Naive thymus-derived CD4-positive, alpha-beta T cell (primary cell): Measurements from ENCODE around the gene STIM2. TPM values are rescaled to one million over a fixed set of nuclear protein-coding genes. Genes with fewer than 3 reads are reported as not detected.

Experiments used
- ATAC-seq: fragments of 150-1000 bp; cut with Tn5 transposase; 2 replicates; pipeline ENCODE4 v1.10.0; 2021; ENCODE audit warnings: mild to moderate bottlenecking, moderate library complexity
- CTCF ChIA-PET: fragments of 350-600 bp; sonication (Branson Sonifier 250); formaldehyde crosslinking; loops from one replicate; lab custom pipeline; 2021; ENCODE audit warnings: antibody characterized with exemption; lab: Charles Lee
- POLR2A ChIA-PET: fragments of 350-600 bp; sonication (Branson Sonifier 250); formaldehyde crosslinking; loops from one replicate; lab custom pipeline; 2021; ENCODE audit warnings: antibody characterized with exemption, inconsistent platforms; lab: Charles Lee
- DNase-seq, 9 donors: peaks; one replicate each; pipeline versions ENCODE4 v3.0.0 to v3.0.0-alpha.2; 2020 to 2022; ENCODE audit warnings: mixed read lengths in 1 of 9
- H3K27ac ChIP-seq: one replicate; pipeline ENCODE4 v1.7.0; 2013; ENCODE audit warnings: mild to moderate bottlenecking, low read depth, low read length, moderate library complexity
- H3K27me3 ChIP-seq, 2 donors: one replicate each; pipeline ENCODE4 v1.7.0; 2013; ENCODE audit warnings: low read length in 2 of 2, mild to moderate bottlenecking in 2 of 2, moderate library complexity in 2 of 2; ENCODE audit not compliant: control insufficient read depth in 2 of 2, insufficient read depth in 2 of 2
- H3K36me3 ChIP-seq, 3 experiments: 1 replicate in 2 of 3; 2 replicates in 1 of 3; pipeline ENCODE4 v1.7.0; 2013; ENCODE audit warnings: low read length in 3 of 3, mild to moderate bottlenecking in 3 of 3, moderate library complexity in 1 of 3; ENCODE audit not compliant: insufficient read depth in 3 of 3, control insufficient read depth in 2 of 3
- H3K4me1 ChIP-seq, 2 donors: one replicate each; pipeline ENCODE4 v1.7.0; 2013; ENCODE audit warnings: low read length in 2 of 2, mild to moderate bottlenecking in 2 of 2, moderate library complexity in 1 of 2; ENCODE audit not compliant: control insufficient read depth in 2 of 2, insufficient read depth in 2 of 2
- H3K4me3 ChIP-seq: 2 replicates; pipeline ENCODE4 v1.7.0; 2013; ENCODE audit warnings: mild to moderate bottlenecking, low read length
- H3K9me3 ChIP-seq, 3 experiments: 1 replicate in 2 of 3; 2 replicates in 1 of 3; pipeline ENCODE4 v1.7.0; 2013; ENCODE audit warnings: low read length in 3 of 3; ENCODE audit not compliant: control insufficient read depth in 2 of 3
- H3K27ac Mint-ChIP-seq, 9 donors: one replicate each; pipeline ENCODE4 v1.8.0; 2020 to 2022; ENCODE audit warnings: mixed read lengths in 9 of 9, mild to moderate bottlenecking in 8 of 9, moderate library complexity in 5 of 9, inconsistent platforms in 2 of 9
- H3K27me3 Mint-ChIP-seq, 5 donors: one replicate each; pipeline ENCODE4 v1.8.0; 2021 to 2022; ENCODE audit warnings: mixed read lengths in 5 of 5, mild to moderate bottlenecking in 1 of 5
- H3K36me3 Mint-ChIP-seq, 5 donors: one replicate each; pipeline ENCODE4 v1.8.0; 2020 to 2022; ENCODE audit warnings: mixed read lengths in 5 of 5, mild to moderate bottlenecking in 3 of 5, inconsistent platforms in 1 of 5
- H3K4me1 Mint-ChIP-seq, 7 donors: one replicate each; pipeline ENCODE4 v1.8.0; 2020 to 2022; ENCODE audit warnings: mixed read lengths in 7 of 7, mild to moderate bottlenecking in 3 of 7, inconsistent platforms in 1 of 7
- H3K4me3 Mint-ChIP-seq, 10 donors: one replicate each; pipeline ENCODE4 v1.8.0; 2020 to 2022; ENCODE audit warnings: mild to moderate bottlenecking in 10 of 10, mixed read lengths in 10 of 10, moderate library complexity in 6 of 10, inconsistent platforms in 2 of 10
- H3K9me3 Mint-ChIP-seq, 11 donors: one replicate each; pipeline ENCODE4 v1.8.0; 2020 to 2022; ENCODE audit warnings: mixed read lengths in 11 of 11, mild to moderate bottlenecking in 4 of 11, inconsistent platforms in 1 of 11, moderate library complexity in 1 of 11
- intact Hi-C, 2 donors: fragments of 100-400 bp; cut with micrococcal nuclease; formaldehyde crosslinking; loops; one replicate each; pipeline ENCODE4 v1.15.1; 2023
- polyA plus RNA-seq, 2 donors: library from polyadenylated mRNA; unstranded; fragments of 300-500 nt; fragmentation: Illumina TruSeq; gene quantifications; one replicate each; pipeline ENCODE4 v1.2.3, GENCODE V29; 2021
- total RNA-seq, 6 experiments: library from RNA in 5 of 6; stranded (reverse) in 5 of 6; gene quantifications; 1 replicate in 5 of 6; 2 replicates in 1 of 6; pipeline ENCODE4 v1.2.3 and lab custom pipeline; 2021 to 2026

STIM2 gene
- total and polyA plus RNA-seq, 7 experiments from 2014 or later = 24.6 to 103 (median 67.0) TPM

DNA sequence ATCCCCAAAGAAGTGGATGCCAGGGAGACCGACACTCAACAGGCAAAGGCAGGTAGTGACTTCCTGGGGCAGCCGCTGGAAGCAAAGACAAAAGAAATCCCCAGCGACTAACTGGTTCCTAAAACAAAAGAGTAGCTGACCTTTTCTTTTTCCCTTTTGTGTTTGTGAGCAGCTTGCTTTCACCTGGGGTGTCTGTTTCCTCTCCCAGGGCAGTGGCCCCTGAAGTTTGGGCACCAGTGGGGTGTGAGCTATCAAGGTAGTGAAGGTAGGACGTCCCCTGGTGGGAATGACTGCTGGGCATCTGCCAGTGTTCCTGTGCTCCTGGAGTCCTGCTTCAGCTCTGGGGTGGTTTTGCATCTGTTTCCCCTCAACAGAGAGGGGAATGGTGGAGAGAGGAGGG lies 41.6 kb upstream of the STIM2 start:
- H3K9me3 Mint-ChIP-seq = peaks cover 4 to 18% (median 11%) of the 10 kb centered on the region in 11 donors
- ATAC-seq (no peak), DNase-seq (no peak)
- H3K36me3 Mint-ChIP-seq = peaks cover 9 to 20% (median 16%) of the 10 kb centered on the region in 5 donors
- Histone ChIP-seq H3K9me3 (peaks cover 0 to 9% (median 0%) of the 10 kb centered on the region in 3 experiments), H3K27ac (no peak overlapping the region), H3K27me3 (no peaks in the 10 kb centered on the region), H3K4me1 (peaks cover 0 to 10% of the 10 kb centered on the region in 2 donors), H3K4me3 (no peak overlapping the region), H3K36me3 (no peaks in the 10 kb centered on the region)
- intact Hi-C loops = no loop called here
- peaks cover 10 to 21% (median 14%) of the 10 kb centered on the region in 7 donors for H3K4me1 Mint-ChIP-seq
- no peak overlapping the region for H3K4me3 Mint-ChIP-seq
- CTCF ChIA-PET = no interaction called here
- no peaks in the 10 kb centered on the region for H3K27me3 Mint-ChIP-seq
- H3K27ac Mint-ChIP-seq = no peak overlapping the region
- POLR2A ChIA-PET = no interaction called here

DNA sequence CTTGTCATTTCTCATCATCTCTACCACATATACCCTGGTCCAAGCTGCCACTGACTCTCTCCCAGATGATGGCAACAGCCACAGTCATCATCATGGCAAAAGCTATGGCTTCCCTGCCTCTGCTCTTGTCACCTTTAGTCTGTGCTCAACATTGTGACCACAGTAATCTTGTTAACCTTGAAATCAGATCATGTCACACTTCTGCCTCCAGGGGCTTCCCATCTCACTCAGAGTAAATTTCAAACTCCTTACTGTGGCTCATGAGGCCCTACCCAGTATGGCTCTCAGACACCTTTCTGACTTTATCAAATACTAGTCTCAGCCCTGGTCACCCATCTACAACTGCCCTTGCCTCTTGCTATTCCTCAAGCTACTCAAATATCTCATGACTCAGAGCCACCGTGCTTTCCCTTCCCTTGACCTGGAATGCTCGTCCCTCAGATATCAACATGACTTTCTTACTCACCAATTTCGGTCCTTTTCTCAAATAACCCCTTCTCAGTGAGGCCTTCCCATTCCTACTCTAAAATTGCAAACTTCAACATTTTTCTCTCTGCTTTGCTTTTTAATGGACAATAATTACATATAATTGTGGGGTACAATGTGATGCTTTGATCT lies 41.1 kb upstream of the STIM2 start:
- H3K27ac Mint-ChIP-seq = peak overlapping the region in 2 of 9 donors; percentile 20 to 29
- POLR2A ChIA-PET = interaction anchor here (0.7 kb wide), 1 partner anchor 13 kb away, joined by 3 read pairs; no protein-coding TSS in a partner anchor
- H3K27ac ChIP-seq = no peak overlapping the region
- no peaks in the 10 kb centered on the region for H3K36me3 ChIP-seq
- H3K36me3 Mint-ChIP-seq = peaks cover 9 to 17% (median 16%) of the 10 kb centered on the region in 5 donors
- H3K27me3 ChIP-seq = no peaks in the 10 kb centered on the region
- peaks cover 0 to 10% of the 10 kb centered on the region in 2 donors for H3K4me1 ChIP-seq
- intact Hi-C loops = no loop called here
- CTCF ChIA-PET = no interaction called here
- peaks cover 10 to 21% (median 14%) of the 10 kb centered on the region in 7 donors for H3K4me1 Mint-ChIP-seq
- H3K9me3 Mint-ChIP-seq = peaks cover 4 to 18% (median 12%) of the 10 kb centered on the region in 11 donors
- H3K4me3 Mint-ChIP-seq = no peak overlapping the region
- DNase-seq = no peak
- no peaks in the 10 kb centered on the region for H3K27me3 Mint-ChIP-seq
- no peak overlapping the region for H3K4me3 ChIP-seq
- peak; percentile 17 for ATAC-seq
- peaks cover 0 to 9% (median 0%) of the 10 kb centered on the region in 3 experiments for H3K9me3 ChIP-seq

DNA sequence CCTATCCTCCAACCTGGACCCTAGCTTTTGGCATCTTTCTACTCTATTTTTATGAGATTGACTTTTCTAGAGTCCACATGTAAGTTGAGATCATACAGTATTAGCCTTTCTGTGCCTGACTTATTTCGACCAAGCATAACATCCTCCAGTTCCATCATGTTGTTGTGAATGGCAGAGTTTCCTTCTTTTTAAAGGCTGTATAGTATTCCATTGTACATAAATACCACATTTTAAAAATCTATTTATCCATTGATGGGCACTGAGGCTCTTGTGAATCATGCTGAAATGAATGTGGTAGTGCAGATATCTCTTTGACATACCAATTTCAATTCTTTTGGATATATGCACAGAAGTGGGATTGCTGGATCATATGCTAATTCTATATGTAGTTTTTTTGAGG lies 40.3 kb upstream of the STIM2 start:
- POLR2A ChIA-PET = interaction anchor here (0.7 kb wide), 1 partner anchor 12 kb away, joined by 3 read pairs; no protein-coding TSS in a partner anchor
- Mint-ChIP-seq H3K27me3 (no peaks in the 10 kb centered on the region), H3K27ac (peak overlapping the region in 1 of 9 donors; percentile 2)

DNA sequence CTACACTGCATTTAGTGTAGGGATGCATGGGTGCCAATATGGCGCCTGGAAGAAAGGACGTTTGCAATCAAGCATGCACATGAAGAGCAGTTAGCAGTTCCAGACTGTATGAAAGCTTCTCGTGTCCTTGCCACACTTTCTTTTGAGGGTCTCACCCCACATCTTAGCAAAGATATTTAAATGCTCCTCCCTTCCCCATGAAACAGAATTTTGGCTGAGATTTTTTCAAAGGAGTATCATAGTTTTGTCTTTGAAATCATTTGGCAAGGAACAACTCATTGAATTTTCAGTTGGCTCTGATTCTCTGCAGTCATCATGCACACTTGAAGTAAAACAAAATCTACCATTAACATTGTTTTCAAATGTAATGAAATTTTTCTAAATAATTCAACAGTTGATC lies 39.6 kb upstream of the STIM2 start:
- H3K4me3 Mint-ChIP-seq = no peak overlapping the region
- CTCF ChIA-PET = no interaction called here
- no peaks in the 10 kb centered on the region for H3K27me3 ChIP-seq
- POLR2A ChIA-PET = no interaction called here
- H3K27ac ChIP-seq = no peak overlapping the region
- peaks cover 0 to 10% of the 10 kb centered on the region in 2 donors for H3K4me1 ChIP-seq
- peaks cover 0 to 18% (median 12%) of the 10 kb centered on the region in 11 donors for H3K9me3 Mint-ChIP-seq
- peaks cover 0 to 9% (median 0%) of the 10 kb centered on the region in 3 experiments for H3K9me3 ChIP-seq
- no peaks in the 10 kb centered on the region for H3K36me3 ChIP-seq
- H3K27me3 Mint-ChIP-seq = no peaks in the 10 kb centered on the region
- no peak overlapping the region for H3K27ac Mint-ChIP-seq
- DNase-seq = no peak
- peaks cover 10 to 18% (median 12%) of the 10 kb centered on the region in 7 donors for H3K4me1 Mint-ChIP-seq
- H3K4me3 ChIP-seq = no peak overlapping the region
- ATAC-seq = no peak
- intact Hi-C loops = no loop called here
- peaks cover 5 to 14% (median 12%) of the 10 kb centered on the region in 5 donors for H3K36me3 Mint-ChIP-seq

More for the DNA sequence above, 40.3 kb upstream of the STIM2 start:
- H3K27me3 ChIP-seq = no peaks in the 10 kb centered on the region
- no peak overlapping the region for H3K27ac ChIP-seq
- H3K36me3 Mint-ChIP-seq = peaks cover 6 to 14% (median 11%) of the 10 kb centered on the region in 5 donors
- H3K9me3 Mint-ChIP-seq = peaks cover under 1 to 18% (median 12%) of the 10 kb centered on the region in 11 donors
- ATAC-seq (no peak), DNase-seq (no peak)
- peaks cover 10 to 18% (median 12%) of the 10 kb centered on the region in 7 donors for H3K4me1 Mint-ChIP-seq
- H3K4me3 Mint-ChIP-seq = no peak overlapping the region
- peaks cover 0 to 10% of the 10 kb centered on the region in 2 donors for H3K4me1 ChIP-seq
- no peak overlapping the region for H3K4me3 ChIP-seq
- no peaks in the 10 kb centered on the region for H3K36me3 ChIP-seq
- CTCF ChIA-PET = no interaction called here
- H3K9me3 ChIP-seq = peaks cover 0 to 9% (median 0%) of the 10 kb centered on the region in 3 experiments
- intact Hi-C loops = no loop called here

DNA sequence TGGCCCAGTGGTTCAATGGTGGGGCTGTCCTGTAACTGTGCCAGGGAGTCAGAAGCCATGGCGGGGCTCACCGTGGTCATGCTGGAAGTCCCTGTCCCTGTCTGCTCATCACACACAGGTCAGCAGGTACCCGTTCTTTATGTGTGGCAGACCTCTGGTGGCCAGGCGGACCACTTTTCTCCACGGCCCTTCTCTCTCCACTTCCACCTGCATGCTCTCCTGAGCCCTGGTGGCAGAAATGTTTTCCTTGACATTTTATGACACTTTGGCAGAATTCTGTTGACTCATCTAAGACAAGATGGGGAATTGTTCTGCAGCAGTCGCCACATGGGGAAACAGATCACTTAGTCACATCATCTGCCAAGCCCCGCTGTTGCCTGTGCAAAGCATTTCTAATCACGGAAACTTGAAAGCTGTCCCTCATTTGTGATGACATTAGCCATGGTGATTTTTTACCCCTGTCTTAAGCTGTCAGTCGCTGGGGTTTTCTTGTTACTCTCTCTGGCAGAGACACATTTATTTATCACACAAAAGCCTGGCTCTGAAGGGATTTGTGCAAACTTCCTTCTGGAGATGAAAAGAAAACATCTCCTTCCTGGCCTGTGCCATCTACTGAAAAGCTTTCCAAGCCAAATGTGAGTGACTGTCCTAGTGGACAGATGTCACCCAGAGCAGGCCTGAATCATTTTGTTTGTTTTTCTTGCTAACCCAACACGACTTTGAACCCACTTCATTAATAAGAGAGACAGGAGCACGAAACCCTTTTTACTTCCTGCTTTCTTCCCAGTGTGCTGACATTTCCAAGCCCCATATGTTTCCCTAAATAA lies 38.8 kb upstream of the STIM2 start:
- H3K9me3 Mint-ChIP-seq = peaks cover 0 to 18% (median 12%) of the 10 kb centered on the region in 11 donors
- no peaks in the 10 kb centered on the region for H3K27me3 ChIP-seq
- peak overlapping the region in 1 of 9 donors; percentile 48 for H3K27ac Mint-ChIP-seq
- ChIA-PET CTCF (interaction anchor here (0.6 kb wide), 1 partner anchor 236 kb away, joined by 3 read pairs; no protein-coding TSS in a partner anchor), POLR2A (no interaction called here)
- peaks cover 5 to 17% (median 12%) of the 10 kb centered on the region in 5 donors for H3K36me3 Mint-ChIP-seq
- intact Hi-C loops = no loop called here
- H3K4me3 Mint-ChIP-seq = peak overlapping the region in 1 of 10 donors; percentile 34
- ATAC-seq = peak; percentile 50
- peaks cover 10 to 18% (median 12%) of the 10 kb centered on the region in 7 donors for H3K4me1 Mint-ChIP-seq
- H3K4me1 ChIP-seq = peaks cover 0 to 10% of the 10 kb centered on the region in 2 donors
- no peak overlapping the region for H3K4me3 ChIP-seq
- no peak for DNase-seq
- no peak overlapping the region for H3K27ac ChIP-seq
- H3K9me3 ChIP-seq = peaks cover 0 to 9% (median 0%) of the 10 kb centered on the region in 3 experiments
- no peaks in the 10 kb centered on the region for H3K27me3 Mint-ChIP-seq
- H3K36me3 ChIP-seq = no peaks in the 10 kb centered on the region

DNA sequence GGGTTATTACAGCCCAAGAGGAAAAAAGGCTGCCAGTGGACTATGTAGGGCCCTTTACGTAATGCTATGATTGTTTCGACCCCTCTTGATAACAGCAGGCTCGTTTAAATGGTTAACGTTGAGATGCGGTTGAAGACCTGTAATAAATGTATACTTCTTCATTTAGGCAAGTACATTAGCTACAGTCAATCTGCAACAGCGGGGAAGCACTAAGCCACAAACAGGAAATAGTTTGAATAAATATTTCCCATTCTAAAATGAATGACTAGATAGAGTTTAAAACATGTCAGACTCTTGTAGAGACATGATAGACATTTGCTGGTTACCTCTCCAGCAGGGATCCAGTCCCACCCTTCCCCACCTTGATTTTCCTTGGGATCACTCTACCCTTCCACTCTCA lies 38.1 kb upstream of the STIM2 start:
- Histone ChIP-seq H3K27ac (no peak overlapping the region), H3K4me3 (no peak overlapping the region), H3K9me3 (peaks cover 0 to 9% (median 0%) of the 10 kb centered on the region in 3 experiments), H3K36me3 (no peaks in the 10 kb centered on the region), H3K4me1 (peaks cover 0 to 10% of the 10 kb centered on the region in 2 donors), H3K27me3 (no peaks in the 10 kb centered on the region)
- CTCF ChIA-PET = interaction anchor here (0.6 kb wide), 1 partner anchor 237 kb away, joined by 3 read pairs; no protein-coding TSS in a partner anchor
- H3K4me1 Mint-ChIP-seq = peaks cover 10 to 18% (median 12%) of the 10 kb centered on the region in 7 donors
- ATAC-seq (peak; percentile 69), DNase-seq (peak in 2 of 9 donors; percentile 8 to 10)
- H3K27me3 Mint-ChIP-seq = no peaks in the 10 kb centered on the region
- H3K27ac Mint-ChIP-seq = peak overlapping the region in 4 of 9 donors; percentile 12 to 64 (median 56)
- POLR2A ChIA-PET = interaction anchor here (0.9 kb wide), 1 partner anchor 10 kb away, joined by 3 read pairs; no protein-coding TSS in a partner anchor
- peaks cover 5 to 17% (median 12%) of the 10 kb centered on the region in 5 donors for H3K36me3 Mint-ChIP-seq
- peak overlapping the region in 4 of 10 donors; percentile 3 to 51 (median 20) for H3K4me3 Mint-ChIP-seq
- intact Hi-C loops = no loop called here
- H3K9me3 Mint-ChIP-seq = peaks cover 0 to 18% (median 12%) of the 10 kb centered on the region in 11 donors
